Measurements from ENCODE around the gene LRFN2.

LRFN2 gene

DNA sequence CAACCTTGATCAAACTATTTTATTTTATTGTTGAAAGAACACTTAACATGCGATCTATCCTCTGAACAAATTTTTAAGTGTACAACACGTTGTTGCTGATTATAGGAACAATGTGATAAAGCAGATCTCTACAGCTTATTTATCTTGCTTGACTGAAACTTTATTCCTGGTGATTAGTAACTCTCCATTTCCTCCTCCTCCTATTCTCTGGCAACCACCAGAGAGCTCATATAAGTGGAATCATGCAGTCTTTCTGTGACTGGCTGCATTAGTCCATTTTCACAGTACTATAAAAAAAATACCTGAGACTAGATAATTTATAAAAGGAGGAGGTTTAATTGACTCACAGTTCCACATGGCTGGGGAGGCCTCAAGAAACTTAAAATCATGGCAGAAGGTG, 218.1 kb downstream of the LRFN2 start:
- DNase-seq = no peak

GRCh38 chr6:40362859-40363258, 224.3 kb downstream of the LRFN2 start:
- no peak for DNase-seq

DNA sequence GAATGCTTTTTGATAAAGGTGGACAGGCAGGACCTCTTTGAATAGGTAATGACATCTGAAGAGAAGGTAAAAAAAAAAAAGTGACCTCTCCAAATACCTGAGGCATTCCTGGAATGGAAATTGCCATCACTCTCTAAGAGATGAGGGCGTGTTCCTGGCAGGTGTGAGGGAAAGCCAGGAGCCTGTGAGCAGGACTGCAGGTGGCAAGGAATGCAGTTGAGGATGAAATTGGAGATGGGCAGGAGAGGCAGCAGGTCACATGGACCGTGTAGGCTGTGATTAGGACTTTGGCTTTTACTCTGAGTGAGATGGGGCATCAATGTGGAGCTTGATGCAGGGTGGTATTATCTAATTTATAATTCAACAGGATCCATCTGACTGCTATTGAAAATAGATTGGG, 227.4 kb downstream of the LRFN2 start:
- DNase-seq = no peak

GRCh38 chr6:40358473-40359460, 228.4 kb downstream of the LRFN2 start:
- no peak for DNase-seq

DNA sequence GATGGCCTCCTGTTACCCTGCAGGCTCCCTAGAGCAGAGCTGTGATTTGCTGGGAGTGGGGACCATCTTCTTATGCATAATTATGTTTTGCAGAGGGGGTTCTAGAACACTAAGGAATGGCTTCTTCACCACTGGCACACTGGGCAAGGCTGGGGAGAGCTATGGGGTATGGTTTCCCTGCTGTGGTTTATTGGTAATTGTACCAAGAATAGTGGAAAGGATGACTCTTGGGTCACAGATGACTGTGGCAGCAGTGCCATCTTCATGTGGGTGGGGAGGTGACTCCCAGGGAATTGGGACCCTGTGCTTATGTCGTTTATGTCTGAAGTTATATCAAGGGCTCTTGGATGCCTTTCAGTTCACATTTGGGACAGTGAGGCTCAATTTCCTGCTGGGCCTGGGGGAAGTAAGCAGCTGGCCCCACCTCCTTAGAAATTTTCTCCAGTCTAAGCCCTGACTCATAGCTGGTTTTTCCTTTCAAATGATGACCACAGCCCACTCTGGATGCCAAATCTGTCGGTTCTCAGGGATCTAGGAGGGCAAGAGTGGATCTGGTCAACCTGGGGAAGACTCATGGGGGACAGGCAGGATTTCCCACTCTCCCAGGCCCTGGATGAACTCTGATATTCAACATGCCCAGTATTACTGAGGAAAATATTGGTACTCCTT, 230.8 kb downstream of the LRFN2 start:
- no peak for DNase-seq

GRCh38 chr6:40355532-40355931, 231.6 kb downstream of the LRFN2 start:
- DNase-seq = no peak

DNA sequence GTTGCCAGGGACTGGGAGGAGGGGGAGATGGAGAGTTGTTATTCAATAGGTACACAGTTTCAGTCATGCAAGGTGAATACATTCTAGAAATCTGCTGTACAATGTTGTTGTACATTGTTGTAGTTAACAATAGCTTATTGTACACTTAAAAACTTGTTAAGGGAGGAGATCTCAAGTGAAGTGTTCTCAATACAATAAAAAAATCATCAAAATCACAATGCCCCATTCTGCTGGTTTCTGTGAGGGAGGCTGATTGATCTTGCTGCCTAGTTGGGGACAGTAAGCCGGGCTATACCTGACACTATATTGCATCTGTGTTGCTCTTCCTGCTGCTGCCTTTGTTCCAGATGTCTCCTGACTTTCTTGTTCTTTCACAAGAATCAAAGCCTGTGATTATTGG, 232.1 kb downstream of the LRFN2 start:
- DNase-seq = no peak

GRCh38 chr6:40353967-40354452, 233.2 kb downstream of the LRFN2 start:
- DNase-seq = no peak

- DNase-seq = no peak
Measured at GRCh38 chr6:40353197-40353966, 233.8 kb downstream of the LRFN2 start.

- no peak for DNase-seq
Measured at GRCh38 chr6:40352527-40353170, 234.5 kb downstream of the LRFN2 start.

DNA sequence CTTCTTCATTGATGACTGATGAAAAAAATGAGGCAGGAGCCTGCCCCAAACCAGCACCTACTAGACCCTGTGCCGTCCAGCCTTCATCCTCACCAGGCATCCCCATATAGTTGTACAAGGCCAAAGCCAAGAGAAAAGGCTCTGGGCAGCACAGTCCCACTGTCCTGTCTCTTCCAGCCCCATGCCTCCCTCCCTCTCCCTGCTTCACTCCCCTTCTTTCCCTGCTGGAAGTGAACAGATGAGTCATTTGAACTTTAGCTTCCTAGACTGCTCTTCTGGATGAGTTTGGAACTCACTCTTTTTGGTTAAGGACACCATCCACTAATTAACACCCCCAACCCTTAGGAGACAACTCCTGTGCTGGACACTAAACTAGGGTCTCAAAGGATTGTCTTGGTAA, 235.2 kb downstream of the LRFN2 start:
- no peak for DNase-seq

DNA sequence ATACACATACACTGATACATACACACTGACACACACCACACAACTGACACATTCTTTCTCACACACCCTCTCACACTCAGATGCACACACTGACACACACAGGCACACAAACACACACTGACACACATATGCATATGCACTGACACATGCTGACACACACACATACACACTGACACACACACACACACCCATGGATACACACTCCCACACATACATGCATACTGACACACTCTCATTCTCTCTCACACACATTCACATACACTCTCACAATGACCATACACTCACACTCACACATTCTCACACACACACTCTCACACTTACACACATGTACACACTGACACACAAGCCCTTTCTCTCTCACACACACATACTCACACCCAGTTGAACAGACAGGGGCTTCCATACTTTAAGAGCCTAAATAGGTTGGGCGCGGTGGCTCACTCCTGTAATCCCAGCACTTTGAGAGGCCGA, 236.4 kb downstream of the LRFN2 start:
- no peak for DNase-seq

GRCh38 chr6:40349901-40350746, 237.0 kb downstream of the LRFN2 start:
- no peak for DNase-seq

DNA sequence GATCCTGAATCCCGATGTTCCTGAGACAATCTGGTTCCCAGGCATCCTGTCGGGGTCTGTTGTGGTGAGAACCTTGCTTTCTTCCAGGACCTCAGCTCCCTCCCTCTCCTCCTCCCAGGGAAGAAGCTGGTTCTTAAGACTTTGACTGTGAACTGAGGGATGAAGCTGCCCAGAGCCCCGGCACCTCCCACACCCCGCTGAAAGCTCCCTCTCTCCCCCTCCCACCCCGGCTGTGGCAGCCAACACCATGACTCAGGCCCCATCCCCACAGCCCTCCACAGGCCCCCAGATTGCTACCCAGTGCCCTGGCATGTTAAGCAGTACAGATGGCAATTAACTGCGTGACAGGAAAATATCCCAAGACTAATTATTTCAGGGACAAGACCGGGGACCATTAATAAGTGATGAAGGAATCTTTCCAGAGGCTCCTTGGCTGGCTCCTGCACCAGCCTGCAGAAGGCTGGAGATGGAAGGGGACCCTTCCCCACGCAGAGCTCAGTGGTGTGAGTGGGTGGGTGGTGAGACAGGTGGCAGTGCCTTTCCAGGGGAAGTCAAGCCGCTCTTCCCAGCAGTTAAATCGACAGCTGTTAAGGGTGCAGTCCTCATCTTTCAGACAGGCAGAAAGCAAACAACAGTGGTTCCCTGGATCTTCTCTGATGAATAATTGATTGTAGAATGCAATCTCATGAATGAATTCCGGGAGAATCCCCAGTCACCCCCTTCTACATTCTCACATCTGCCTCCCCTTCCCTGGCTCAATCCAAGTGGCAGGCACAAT, 237.9 kb downstream of the LRFN2 start:
- no peak for DNase-seq

GRCh38 chr6:40348591-40348990, 238.6 kb downstream of the LRFN2 start:
- DNase-seq = no peak

- DNase-seq = no peak
Measured at GRCh38 chr6:40347571-40348011, 239.6 kb downstream of the LRFN2 start.

DNA sequence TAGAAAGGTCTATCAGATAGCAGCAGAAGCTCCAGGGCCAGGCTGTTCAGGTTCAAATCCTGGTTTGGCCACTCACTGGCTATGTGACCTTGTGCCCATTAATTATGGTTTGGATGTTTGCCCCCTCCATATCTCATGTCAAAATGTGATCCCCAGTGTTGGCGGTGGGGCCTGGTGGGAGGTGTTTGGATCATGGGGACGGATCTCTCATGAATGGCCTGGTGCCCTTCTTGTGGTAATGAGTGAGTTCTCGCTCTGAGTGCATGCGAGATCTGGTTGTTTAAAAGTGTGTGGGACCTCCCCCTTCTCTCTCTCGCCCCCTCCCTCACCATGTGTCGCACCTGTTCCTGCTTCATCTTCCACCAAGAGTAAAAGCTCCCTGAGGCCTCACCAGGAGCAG, 240.9 kb downstream of the LRFN2 start:
- no peak for DNase-seq

DNA sequence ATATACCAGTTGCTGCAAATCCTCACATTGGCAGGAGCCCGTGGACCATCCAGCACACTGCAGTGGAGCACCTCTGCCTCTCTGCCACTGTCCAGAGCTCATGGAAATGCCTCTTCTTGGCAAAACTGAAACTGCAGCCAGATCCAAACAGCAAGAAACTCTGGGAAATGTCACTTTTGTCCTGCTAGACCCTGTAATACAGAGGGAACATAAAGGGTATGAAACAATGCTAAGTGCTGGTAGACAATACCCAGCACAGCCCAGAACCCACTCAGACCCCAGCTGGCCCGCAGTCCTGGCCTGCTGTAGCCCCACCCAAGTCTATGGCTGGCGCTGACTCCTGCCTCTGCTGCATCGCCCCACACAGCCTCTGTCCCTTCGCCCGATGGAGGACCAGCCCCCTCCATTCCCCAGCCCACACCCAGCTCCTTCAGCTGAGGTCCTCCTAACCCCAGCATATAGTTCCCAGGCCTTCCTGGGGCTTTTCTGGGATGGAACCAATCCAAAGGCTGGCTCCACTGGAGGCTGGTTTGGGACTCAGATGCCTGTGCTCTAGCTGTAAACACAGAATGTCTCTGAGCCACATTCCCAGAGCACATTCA, 242.5 kb downstream of the LRFN2 start:
- no peak for DNase-seq

DNA sequence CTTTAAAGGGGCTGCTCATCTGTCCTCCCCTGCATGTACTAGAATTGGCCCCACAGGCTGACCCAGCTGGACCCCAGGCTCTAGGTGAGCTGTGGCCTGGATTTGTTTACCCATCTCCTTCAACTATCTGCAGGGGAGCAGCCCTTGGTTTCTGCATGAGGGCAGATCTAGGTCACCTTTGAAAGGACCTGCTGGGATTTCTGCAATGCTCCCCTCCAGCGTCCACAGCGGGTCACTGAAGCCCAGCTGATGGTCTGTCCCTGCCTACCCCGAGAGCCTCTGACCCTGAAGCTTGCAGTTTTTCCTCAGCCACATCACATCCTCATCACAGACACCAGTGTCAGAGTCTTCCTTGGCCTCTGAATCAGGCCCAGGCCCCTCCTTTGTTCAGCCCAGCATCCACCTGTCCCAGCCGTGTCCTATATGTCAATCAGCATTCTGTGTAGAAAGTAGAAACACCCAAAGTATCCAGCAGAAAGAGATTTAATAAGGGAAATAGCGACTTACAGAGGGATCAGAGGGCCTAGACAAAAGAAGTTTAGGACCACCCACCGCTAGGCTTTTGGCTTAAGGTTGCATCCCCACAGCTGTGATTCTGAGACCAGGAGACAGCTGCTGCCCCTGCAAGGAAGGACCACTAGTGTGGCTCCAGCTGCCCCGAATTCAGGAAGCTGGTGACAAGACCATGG, 243.1 kb downstream of the LRFN2 start:
- no peak for DNase-seq

Measured in CD4-positive, alpha-beta T cell treated with Interferon gamma for 1 hour (primary cell).